ENCODE data around the gene DSCAML1. TPM values are rescaled to one million over a fixed set of nuclear protein-coding genes. Genes with fewer than 3 reads are reported as not detected.

DSCAML1 gene
- total RNA-seq, 1 donor from 2014 or later: 0.09 TPM

GRCh38 chr11:117459979-117460300 lies 337.1 kb downstream of the DSCAML1 start:
- DNase-seq (ENCODE audit: low read depth, low spot score): no peak
- Mint-ChIP-seq H3K36me3 (ENCODE audit: low read depth) (peaks cover 4% of the 10 kb centered on the region), H3K27me3 (ENCODE audit: low read depth) (no peaks in the 10 kb centered on the region), H3K9me3 (peaks cover 3% of the 10 kb centered on the region), H3K27ac (ENCODE audit: unreplicated experiment) (no peak overlapping the region), H3K4me1 (no peaks in the 10 kb centered on the region), H3K4me3 (no peak overlapping the region)
- TF ChIP-seq, protein P1, sequence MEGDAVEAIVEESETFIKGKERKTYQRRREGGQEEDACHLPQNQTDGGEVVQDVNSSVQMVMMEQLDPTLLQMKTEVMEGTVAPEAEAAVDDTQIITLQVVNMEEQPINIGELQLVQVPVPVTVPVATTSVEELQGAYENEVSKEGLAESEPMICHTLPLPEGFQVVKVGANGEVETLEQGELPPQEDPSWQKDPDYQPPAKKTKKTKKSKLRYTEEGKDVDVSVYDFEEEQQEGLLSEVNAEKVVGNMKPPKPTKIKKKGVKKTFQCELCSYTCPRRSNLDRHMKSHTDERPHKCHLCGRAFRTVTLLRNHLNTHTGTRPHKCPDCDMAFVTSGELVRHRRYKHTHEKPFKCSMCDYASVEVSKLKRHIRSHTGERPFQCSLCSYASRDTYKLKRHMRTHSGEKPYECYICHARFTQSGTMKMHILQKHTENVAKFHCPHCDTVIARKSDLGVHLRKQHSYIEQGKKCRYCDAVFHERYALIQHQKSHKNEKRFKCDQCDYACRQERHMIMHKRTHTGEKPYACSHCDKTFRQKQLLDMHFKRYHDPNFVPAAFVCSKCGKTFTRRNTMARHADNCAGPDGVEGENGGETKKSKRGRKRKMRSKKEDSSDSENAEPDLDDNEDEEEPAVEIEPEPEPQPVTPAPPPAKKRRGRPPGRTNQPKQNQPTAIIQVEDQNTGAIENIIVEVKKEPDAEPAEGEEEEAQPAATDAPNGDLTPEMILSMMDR (conservative IDR thresholded peaks at IDR 0.05): no peak

- no peak for DNase-seq (ENCODE audit: low read depth, low spot score)
- Mint-ChIP-seq H3K4me1 (no peaks in the 10 kb centered on the region), H3K36me3 (ENCODE audit: low read depth) (peaks cover 5% of the 10 kb centered on the region), H3K9me3 (peaks cover 3% of the 10 kb centered on the region), H3K27me3 (ENCODE audit: low read depth) (no peaks in the 10 kb centered on the region), H3K4me3 (no peak overlapping the region), H3K27ac (ENCODE audit: unreplicated experiment) (no peak overlapping the region)
- TF ChIP-seq, protein P1 (conservative IDR thresholded peaks at IDR 0.05): no peak
Observed at GRCh38 chr11:117459123-117459978, 337.7 kb downstream of the DSCAML1 start.

DNA sequence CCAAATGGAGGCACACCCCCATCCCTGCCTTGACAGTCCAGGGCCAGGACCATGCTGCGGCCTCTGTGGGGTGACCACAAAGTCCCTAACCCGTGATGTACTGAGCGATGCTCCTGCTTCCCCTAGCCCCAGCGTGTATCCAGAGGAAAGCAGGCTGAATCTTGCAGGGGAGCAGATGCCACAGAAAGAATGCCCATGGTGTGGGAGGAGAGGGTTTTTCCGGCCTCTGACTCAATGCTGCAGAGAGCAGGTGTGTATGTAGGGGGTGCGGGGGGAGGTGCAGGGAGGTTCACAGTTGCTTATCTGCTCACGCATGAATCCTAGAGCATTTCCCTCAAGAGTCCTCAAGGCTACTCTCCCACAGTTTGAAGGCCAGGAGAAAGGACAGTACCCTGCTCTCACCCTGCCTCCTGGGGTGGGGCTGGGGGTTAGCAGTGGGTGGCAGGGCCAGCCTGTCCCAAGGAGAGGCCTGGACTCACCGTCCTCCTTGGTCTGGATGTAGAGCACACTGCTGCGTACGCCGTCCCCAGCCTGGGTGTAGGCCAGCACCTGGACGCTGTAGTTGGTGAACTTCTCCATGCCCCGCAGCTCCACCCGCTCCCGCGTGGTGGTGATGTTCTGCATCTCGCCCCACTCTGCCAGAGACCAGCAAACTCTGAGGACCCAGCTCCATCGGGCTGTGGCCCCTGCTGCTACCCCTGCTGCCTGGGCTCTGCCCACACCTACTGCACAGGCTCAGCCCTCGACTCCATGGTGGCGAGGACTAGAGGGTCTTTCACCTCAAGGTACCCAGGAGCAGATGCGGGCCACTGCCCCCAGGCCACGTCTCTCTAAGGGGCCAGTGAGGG lies 338.5 kb downstream of the DSCAML1 start:
- no peak overlapping the region for H3K27ac Mint-ChIP-seq (ENCODE audit: unreplicated experiment)
- peaks cover 9% of the 10 kb centered on the region for H3K9me3 Mint-ChIP-seq
- TF ChIP-seq, protein P1 (conservative IDR thresholded peaks at IDR 0.05): no peak

DNA sequence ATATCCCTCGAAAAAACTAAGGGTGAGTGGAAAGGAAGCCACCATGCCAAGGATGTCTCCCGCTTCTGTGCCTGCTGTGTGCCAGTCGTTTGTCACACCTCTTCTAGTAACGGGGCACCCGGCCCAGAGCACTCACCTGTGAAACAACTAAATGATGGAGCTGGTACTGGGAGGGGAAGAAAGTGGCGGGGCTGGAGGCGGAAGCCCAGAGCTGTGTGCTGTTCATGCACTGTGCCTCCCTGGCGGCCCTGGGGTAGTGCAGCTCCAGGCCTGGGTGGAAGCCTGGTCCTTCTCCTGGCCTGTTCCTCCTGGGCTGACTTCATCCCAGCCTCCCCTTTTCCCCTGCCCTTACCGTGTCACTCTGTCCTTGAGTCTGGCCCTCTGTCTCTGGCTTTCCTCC lies 339.2 kb downstream of the DSCAML1 start:
- no peaks in the 10 kb centered on the region for H3K4me1 Mint-ChIP-seq
- H3K27ac Mint-ChIP-seq (ENCODE audit: unreplicated experiment): no peak overlapping the region

More for the DNA sequence above, 338.5 kb downstream of the DSCAML1 start:
- Mint-ChIP-seq H3K27me3 (ENCODE audit: low read depth) (no peaks in the 10 kb centered on the region), H3K4me1 (no peaks in the 10 kb centered on the region), H3K36me3 (ENCODE audit: low read depth) (peaks cover 9% of the 10 kb centered on the region), H3K4me3 (no peak overlapping the region)
- no peak for DNase-seq (ENCODE audit: low read depth, low spot score)

More for the DNA sequence above, 339.2 kb downstream of the DSCAML1 start:
- TF ChIP-seq, protein P1 (conservative IDR thresholded peaks at IDR 0.05): no peak
- DNase-seq (ENCODE audit: low read depth, low spot score): no peak
- no peaks in the 10 kb centered on the region for H3K27me3 Mint-ChIP-seq (ENCODE audit: low read depth)
- peaks cover 14% of the 10 kb centered on the region for H3K9me3 Mint-ChIP-seq
- H3K36me3 Mint-ChIP-seq (ENCODE audit: low read depth): peaks cover 9% of the 10 kb centered on the region
- no peak overlapping the region for H3K4me3 Mint-ChIP-seq

Measured in neural crest cell (in vitro differentiated cells).